ENCODE data around the gene FAM53A. TPM values are rescaled to one million over a fixed set of nuclear protein-coding genes. Genes with fewer than 3 reads are reported as not detected.

FAM53A gene
- total and polyA plus RNA-seq, 2 of the 13 experiments (the other 11 are each of a cell fraction or from before 2014, with no cell fraction given), result 0.48 to 1.1 TPM

GRCh38 chr4:1683736-1684505, at the start of gene FAM53A (continued):
- TF ChIP-seq, protein P1, sequence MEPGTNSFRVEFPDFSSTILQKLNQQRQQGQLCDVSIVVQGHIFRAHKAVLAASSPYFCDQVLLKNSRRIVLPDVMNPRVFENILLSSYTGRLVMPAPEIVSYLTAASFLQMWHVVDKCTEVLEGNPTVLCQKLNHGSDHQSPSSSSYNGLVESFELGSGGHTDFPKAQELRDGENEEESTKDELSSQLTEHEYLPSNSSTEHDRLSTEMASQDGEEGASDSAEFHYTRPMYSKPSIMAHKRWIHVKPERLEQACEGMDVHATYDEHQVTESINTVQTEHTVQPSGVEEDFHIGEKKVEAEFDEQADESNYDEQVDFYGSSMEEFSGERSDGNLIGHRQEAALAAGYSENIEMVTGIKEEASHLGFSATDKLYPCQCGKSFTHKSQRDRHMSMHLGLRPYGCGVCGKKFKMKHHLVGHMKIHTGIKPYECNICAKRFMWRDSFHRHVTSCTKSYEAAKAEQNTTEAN (CRISPR knock-in tag; conservative IDR thresholded peaks at IDR 0.05), result no peak
- TF ChIP-seq ZNF841 (CRISPR knock-in tag; IDR thresholded peaks at IDR 0.05; ENCODE audit: borderline replicate concordance) (no peak), PHF5A (CRISPR knock-in tag; IDR thresholded peaks at IDR 0.05; ENCODE audit: low read depth, unreplicated experiment) (no peak), ATM (IDR thresholded peaks at IDR 0.05; ENCODE audit: borderline replicate concordance) (no peak), RFX1 (IDR thresholded peaks at IDR 0.05) (no peak), MYNN (CRISPR knock-in tag; IDR thresholded peaks at IDR 0.05; ENCODE audit: low read depth) (no peak), ZSCAN25 (CRISPR knock-in tag; IDR thresholded peaks at IDR 0.05) (no peak), ZNF251 (CRISPR knock-in tag; IDR thresholded peaks at IDR 0.05) (no peak), ZFP36L2 (CRISPR knock-in tag; IDR thresholded peaks at IDR 0.05) (no peak), ZNF383 (CRISPR knock-in tag; IDR thresholded peaks at IDR 0.05; ENCODE audit: borderline replicate concordance) (no peak), NAIF1 (CRISPR knock-in tag; IDR thresholded peaks at IDR 0.05; ENCODE audit: borderline replicate concordance) (no peak), ZBTB7A (CRISPR knock-in tag; IDR thresholded peaks at IDR 0.05) (no peak), KDM2A (CRISPR knock-in tag; IDR thresholded peaks at IDR 0.05; ENCODE audit: borderline replicate concordance, low read depth) (no peak), ZMYM2 (CRISPR knock-in tag; IDR thresholded peaks at IDR 0.05) (no peak), FUBP1 (CRISPR knock-in tag; IDR thresholded peaks at IDR 0.05; ENCODE audit: borderline replicate concordance) (no peak), ZNF280B (CRISPR knock-in tag; IDR thresholded peaks at IDR 0.05; ENCODE audit: borderline replicate concordance) (no peak), ZNF788 (CRISPR knock-in tag; IDR thresholded peaks at IDR 0.05; ENCODE audit: borderline replicate concordance) (no peak), KDM5A (IDR thresholded peaks at IDR 0.05; ENCODE audit: borderline replicate concordance, low read length) (no peak), CREM (IDR thresholded peaks at IDR 0.05) (no peak), CREM (CRISPR knock-in tag; IDR thresholded peaks at IDR 0.05) (no peak), SRSF4 (IDR thresholded peaks at IDR 0.05; ENCODE audit: low read depth, low read length, poor library complexity, severe bottlenecking) (no peak), REL (CRISPR knock-in tag; conservative IDR thresholded peaks at IDR 0.05) (no peak), THAP11 (CRISPR knock-in tag; IDR thresholded peaks at IDR 0.05) (0 out of 2 replicates have a peak, but pooled peaks have one; percentile 19), ZNF567 (CRISPR knock-in tag; IDR thresholded peaks at IDR 0.05; ENCODE audit: borderline replicate concordance) (no peak), JDP2 (CRISPR knock-in tag; IDR thresholded peaks at IDR 0.05; ENCODE audit: borderline replicate concordance) (no peak), TFAP4 (IDR thresholded peaks at IDR 0.05; ENCODE audit: borderline replicate concordance, low read depth) (no peak)

Measured in HepG2 (cell line).